Muscle of back (tissue), 11 donors: ENCODE results near the gene MAML1. TPM values are rescaled to one million over a fixed set of nuclear protein-coding genes. Genes with fewer than 3 reads are reported as not detected.

Experiments
- DNase-seq, 3 donors: peaks; one replicate each; pipeline versions ENCODE4 v3.0.0 to v3.0.0-alpha.2; 2013
- polyA plus RNA-seq, 10 donors: library from polyadenylated mRNA; unstranded; fragments of 120-200 nt; gene quantifications; one replicate each; pipeline ENCODE4 v1.2.1, GENCODE V29; 2013; ENCODE audit not compliant: insufficient read length in 10 of 10

MAML1 gene
- polyA plus RNA-seq, 10 donors = 22.0 to 30.0 (median 25.1) TPM

DNA sequence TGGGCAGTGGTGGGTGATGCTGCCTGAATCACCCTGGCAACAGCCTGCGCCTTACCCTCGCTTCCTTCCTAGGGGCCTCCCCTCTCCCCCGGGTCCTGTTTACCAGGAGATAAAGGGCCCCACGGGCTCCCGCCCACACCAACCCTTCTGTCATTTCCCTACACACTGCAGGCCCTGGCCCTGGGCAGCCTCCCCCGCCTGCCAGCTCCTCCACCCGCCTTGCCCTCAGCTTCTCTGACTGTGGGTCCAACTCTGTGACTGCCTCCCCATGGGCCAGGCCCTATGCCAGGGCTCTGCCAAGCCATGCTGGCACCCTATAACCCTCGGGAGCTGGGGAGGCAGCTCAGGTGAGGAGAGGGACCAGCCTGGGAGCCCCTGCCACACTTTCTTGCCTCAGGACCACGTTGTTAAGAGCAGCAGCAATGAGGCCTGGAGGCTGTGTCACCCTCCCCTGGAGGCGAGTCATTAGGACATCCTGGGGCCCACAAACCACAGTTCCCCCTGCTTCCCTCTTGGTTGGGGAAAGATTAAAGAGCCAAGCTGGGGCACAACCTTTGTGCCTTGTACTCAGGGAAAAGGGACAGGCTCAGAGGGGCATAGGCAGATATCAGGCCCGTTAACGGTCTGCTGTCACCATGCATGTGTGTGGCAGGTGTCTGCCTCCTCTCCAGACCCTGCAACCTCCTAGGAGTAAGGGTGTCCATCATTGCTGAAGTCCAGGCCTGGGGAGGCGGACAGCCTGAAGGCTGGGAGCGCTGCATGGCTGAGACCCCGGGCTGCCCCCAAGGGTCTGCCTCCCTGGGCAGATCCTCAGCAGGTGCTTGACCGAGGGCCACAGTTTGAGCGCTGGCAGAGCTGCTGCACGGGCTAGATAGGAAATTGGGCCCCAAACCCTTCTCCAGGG lies 71.3 kb downstream of the MAML1 start:
- DNase-seq = no peak

DNA sequence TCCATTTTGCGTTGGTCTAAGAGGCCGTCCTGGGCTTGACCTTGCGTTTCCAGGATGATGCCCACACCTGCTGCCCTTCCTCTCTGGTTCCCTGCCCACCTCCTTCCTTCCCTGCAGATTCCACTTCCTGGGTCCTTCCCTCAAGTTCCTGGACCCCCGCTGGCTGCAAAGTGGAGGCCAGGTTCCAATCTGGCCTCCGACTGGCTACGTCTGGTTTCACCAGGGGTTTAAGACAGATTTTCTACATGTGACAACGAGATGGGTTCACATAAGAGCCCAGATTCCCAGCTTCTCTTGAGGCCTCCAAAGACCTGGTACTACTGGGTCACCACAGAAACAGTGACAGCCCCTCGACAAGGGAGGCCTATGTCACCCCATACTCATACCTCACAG lies 71.9 kb downstream of the MAML1 start:
- no peak for DNase-seq

DNA sequence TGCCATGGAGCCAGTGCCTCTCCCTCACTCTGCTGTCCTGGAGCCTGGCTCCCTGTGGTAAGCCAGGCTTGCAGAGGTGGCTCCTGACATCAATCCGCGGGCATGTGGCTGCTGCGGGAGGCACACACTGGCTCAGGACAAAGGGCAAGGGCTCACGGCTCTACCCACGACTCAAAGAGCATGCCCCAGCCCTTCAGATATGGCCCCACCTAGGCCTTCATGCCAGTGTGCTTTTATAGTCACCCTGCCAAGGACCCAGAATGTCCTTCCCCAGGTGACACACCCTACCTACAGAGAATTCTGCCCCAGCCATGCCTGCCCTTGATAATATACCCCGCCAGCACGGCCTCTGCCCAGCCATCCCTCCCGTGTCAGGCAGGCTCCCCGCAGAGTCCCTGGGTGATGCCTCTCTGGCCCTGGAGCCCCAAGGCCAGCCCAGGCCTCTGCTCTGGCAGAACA lies 72.5 kb downstream of the MAML1 start:
- peak in 1 of 3 donors; percentile 41 for DNase-seq

DNA sequence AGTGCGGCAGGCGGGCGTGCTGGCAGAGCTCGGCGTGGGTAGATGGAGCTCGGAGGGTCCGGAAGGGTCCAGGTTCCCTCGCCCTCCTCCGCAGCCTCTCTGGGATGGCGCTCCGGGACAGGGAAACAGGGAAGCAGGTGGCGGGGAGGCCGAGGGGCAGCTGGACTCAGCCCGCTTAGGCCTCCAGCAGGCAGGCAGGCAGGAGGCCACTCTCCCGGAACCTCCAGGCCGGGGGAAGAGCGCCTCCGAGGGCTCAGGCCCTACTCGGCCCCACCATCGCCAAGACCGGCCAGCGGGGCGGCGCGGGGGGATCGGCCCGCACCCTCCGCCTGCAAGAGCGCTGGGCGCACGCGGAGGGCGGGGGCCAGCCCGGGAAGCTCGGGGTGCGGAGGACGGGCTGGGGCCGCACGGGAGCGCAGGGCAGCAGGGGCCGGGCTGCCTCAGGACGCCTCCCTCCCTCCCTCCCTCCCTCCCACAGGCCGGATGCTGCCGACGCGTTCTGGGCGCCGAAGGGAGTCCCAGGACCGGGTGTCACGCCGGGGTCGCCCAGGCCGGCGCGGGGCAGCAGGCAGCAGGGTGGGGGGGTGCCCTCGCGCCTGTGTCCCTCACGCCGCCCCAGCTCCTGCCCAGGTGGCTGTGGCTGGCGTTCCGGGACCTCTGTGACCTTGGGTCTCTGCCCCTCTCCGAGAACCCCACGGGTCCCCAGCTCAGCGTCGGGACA lies 73.1 kb downstream of the MAML1 start:
- DNase-seq = peak in 1 of 3 donors; percentile 82

DNA sequence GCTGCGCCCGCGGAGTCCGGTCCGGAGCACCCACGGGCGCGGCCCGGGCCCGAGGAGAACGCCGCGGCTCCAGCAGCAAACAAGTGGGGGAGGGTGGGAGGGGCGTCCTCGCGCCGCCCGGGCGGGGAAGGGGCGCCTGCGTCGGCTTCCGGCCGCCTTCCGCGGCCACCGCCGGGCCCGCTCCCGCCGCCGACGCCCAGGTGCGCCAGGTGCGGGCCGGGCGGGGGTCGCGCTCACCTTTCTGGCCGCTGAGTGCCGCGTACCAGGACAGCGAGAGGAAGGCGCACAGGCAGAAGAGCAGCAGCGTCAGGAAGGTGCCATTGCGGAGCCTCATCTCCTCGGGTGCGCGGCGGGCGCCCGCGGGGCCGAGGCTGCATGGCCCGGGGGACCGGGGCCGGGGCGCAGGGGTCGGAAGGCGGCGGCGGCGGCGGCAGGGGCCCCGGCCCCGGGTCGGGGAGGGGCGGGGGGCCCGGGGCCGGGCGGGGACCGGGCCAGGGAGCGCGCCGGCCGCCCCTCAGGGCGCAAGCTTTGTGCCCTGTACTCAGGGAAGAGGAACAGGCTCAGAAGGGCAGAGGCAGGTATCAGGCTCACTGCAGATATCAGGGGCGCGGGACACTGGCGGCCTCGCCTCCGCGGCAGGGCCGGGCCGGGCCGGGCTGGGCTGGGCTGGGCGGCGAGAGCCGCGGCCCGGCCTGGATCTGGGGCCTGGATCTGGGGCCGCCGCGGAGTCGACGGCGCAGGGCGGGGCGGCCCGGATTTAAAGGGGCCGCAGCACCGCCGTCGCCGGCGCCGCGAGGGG lies 73.8 kb downstream of the MAML1 start, which contains the start of gene MGAT4B:
TSS of gene MGAT4B (minus strand) at position 617 of the 799 bp plus-strand sequence. CDS start at position 334, 283 bp downstream.
- peak; percentile 76 to 93 (median 84) for DNase-seq

DNA sequence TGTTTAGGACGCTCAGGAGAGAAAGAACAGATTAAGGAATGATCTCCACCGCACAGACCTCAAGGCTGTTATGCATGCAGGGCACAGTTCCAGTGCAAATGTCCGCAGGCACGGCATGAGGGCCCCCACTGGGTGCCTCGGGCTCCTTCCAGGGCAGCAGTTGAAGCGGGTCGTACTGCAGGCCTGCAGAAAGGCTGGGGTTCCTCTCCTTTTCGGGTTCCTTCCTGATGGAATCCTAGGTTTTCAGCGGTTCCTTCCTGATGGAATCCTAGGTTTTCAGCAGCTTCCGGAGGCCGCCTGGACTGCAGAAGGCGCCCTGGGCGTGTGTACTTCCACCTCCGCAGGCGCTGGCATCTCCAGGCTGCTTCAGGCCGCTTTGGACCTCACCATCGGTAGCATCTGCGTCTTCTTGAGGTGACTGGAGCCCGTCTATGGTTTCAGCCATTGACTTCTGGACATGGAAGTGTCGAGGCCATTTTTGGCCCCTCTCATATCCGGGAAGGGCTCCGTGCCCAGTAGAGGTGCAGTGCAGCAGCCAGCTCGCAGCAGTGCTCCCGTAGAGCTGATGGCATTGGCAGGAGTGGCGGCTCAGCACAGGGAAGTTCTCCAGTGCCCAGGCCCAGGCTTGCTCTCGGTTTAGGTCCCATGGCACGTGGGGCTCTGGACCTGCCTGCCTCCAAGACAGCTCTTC lies 79.7 kb downstream of the MAML1 start:
- no peak for DNase-seq

DNA sequence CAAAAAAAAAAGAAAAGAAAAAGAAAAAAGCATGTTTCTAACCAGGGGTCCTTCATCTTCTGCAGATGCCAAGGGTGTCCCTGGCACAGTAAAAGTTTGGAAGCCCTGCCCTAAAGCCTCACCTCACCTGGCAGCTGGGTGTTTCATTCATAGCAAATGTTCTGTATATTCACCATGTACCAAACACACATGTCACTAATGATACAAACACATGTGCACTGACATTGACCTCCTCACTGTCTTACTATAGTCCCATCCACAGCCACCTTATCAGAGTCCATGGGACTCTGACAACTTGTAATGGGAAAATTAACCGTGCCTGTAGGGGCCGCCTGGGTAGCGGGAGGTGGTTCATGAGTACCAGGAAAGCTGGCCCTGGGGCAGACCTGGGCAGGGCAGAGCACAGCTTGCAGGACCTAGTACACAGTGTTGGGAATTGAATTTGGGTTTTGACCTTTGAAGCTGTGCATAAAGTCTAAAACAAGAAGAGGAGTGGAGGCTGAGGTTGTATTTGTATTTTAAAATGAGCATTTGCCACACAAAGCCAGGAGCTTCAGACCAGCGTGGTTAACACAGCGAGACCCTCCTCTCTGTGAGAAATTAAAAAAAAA lies 80.5 kb downstream of the MAML1 start:
- no peak for DNase-seq

DNA sequence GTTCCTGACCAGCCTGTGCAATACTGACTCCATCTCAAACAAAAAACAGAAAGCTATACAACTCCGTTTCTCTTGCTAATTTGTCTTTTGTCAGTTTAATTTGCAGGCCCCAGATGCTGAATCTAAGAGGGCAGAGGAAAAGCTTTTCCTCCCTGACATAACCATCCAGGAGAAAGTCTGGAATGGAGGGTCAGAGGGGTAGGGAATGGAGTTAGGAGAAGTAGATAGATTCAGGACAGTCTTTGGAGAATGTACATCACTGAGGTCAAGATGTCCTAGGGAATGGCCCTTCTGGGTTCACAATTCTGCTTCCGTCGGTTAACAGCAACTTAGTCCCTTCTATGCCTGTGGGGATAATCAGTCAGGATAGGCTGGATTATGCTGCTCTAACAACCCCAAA lies 81.5 kb downstream of the MAML1 start:
- DNase-seq = no peak

DNA sequence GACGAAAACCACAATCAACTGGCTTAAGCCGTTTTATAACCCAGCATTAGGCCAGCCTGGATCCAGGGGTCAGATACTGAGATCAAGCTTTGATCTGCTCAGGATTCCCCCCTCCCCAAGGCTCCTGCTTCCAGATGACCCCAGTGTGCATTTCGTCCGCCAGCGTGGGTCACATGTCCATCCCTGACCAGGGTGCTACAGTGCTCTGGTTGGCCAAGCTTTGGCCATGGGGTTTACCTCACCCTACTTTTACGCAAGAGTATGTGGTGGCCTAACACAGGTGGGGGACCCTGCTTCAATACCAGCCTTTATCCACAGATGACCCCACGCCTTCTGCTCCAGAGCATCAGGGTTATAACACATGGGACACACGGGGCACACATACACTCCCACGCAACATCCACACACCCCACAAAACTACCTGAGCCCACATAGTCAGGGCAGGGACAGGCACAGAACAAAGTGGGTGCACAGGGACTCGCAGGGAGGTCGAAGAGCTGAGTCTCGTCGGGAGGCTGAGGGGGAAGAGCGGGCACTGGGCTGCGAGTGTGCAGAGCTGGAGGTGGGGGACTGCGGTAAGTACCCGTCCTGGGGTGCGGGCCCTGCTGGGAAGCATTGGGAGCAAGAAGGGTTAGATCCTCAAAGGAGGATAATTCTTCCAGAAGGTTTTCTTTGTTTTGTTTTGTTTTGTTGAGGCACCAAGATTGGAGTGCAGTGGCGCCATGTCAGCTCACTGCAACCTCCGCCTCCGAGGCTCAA lies 83.0 kb downstream of the MAML1 start:
- DNase-seq = no peak

DNA sequence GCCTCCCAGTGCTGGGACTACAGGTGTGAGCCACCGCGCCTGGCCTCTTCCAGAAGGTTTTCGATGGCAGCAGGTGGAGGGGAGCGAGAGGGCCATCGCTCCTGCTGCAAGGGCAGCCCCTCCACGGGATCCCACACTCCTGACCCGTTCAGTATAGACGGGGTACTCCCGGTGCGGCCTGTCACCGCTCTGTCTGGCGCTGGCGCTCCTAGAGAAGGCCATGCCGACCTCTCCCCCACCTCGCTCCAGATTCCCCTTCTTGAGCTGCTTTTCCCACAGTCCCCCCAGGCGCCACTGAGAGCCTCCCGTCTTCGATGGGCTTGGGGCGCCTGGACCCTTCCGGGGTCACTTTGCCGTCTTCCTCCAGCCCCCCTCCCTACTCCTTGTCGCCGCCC lies 83.8 kb downstream of the MAML1 start:
- no peak for DNase-seq

DNA sequence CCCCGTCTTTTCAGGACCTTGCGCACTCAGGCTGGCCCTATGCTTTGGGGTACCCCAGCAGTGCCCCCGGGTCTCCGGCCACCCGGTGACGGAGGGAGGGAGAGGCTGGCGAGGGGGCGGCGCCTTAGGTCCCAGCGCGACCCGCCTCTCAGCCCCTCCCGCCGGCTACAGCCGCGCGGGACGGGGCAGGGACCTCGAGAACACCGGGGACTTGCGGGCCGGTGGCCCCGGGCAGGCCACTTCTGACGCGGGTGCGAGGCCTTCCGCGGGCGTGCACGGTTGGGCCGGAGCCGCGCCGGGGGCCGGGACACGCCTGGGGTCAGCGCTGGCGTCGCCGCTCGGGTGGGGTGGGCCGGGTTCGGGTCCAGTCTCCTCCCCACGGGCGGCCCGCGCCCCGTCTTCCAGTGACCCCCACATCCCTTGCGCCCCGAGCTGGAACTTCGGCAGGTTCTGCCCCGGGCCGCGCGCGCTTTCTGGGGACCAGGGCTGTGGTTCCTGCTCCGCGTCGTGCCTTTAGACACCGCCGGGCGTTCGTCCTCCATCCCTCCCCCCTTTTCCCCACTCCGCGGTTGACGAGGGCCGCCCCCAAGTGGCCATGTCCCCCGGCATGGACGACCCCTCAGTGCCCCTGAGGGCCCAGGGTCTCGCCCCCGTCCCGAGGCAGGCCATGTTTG lies 84.3 kb downstream of the MAML1 start:
- peak in 1 of 3 donors; percentile 55 for DNase-seq

DNA sequence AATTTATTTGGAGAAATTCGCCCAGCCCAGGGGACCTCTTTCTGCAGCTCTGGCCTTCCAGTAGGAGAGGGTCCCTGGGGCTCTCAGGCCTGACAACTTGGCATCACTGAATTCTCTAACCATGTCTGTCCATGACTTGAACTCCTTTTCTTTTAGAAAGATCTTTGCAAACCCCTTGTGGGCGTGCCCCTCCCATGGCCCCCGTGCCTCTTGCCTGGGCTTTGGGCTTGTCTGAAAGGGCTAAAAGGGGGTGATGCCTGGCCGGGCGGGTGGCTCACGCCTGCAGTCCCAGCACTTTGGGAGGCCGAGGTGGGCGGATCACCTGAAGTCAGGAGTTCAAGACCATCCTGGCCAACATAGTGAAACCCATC lies 84.8 kb downstream of the MAML1 start:
- no peak for DNase-seq

DNA sequence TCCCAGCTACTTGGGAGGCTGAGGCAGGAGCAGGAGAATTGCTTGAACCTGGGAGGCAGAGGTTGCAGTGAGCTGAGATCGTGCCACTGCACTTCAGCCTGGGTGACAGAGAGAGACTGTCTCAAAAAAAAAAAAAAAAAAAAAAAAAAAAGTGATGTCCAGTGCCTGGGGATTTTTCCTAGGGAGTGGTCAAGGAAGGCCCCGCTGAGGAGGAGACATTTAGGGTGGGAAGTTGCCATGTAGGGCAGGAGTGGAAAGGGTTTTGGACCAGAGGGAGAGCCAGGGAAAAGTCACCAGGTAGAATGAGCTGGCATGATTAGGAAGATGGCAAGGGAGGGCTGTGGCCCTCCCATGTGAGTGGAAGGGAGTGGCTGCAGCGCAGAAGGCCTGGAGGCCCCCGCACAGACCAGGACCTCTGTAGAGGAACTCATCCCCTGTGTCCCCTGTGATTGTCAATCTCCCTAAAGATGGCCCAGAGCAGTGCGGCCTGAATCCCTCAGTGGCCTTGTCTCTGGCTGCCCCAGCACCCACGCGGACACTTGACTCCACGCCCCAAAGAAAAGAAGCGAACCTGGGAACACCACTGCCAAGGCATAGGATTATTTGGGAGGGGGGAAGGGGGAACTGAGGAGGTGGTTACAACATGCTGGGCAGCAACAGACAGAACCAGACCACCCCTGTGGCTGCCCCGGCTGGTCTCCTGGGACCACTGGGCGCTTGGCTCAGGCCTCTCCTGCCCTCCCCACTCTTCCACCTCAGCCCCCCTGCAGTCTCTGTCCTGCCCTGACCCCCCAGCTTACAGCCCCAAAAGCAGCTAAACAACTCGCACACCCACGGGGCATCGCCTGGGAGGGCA lies 85.5 kb downstream of the MAML1 start:
- DNase-seq = no peak

DNA sequence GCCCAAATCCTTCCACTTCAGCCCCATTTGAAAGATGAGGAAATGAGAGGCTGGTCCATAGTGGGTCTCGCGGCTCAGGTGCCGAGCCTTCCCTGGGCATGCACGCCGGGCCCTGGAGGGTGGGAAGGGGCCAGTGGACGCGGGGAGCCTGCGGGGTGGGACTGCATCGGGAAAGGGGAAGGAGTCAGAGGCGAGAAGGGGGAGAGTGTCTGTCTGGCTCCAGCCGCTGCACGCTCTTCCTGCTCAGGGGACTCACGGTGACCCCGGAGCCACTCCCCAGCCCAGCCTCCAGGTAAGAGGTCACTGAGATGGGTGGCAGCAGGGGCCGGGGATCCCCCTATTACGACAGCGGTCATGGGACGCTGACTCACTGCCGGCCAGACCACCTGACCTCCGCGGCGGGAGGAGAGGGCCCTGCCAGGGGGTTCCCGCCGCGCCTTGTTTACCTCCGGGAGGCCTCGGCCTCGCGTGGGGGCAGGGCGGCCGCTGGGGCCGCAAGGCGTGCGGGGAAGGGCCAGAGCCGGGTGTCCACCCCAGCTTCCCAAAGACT lies 86.2 kb downstream of the MAML1 start:
- peak; percentile 87 to 94 (median 89) for DNase-seq

DNA sequence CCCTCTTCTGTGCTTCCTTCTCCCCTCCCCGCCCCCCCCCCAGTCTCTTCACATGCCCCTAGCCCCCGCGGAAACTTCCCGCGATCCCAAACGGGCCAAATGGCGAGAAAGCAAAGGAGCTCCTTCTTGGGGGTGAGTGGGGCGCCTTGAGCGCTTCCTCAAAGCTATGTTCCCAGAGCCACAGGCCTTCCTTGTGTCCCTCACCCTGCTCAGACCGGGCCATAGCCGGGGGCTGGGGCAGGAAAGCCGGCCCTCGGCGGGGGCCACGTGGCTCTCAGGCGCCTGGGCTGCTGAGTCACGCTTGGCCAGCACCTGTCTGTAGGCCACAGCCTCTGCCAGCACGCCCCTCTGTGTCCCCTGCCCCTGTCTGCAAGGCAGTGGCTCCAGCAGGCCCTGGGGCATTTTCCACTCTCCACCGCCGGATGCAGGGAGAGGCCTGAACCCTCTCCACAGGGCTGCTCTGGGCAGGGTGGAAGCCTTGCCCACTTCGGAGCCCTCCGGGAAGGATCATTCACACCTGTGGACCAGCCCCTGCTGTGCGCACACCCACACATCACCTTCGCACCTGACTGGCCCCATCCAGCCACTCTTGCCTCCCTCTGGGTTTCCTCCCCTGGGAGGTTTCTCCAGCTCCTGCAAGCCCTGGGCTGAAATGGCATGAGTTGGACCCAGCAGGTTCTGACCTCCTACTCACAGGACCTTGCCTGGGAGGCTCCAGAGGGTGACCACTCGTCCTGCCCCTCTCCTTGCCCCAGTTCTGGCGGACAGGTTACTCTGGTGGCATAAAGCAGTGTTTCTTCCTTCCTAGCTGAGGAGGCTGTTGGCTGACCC lies 86.9 kb downstream of the MAML1 start:
- DNase-seq = peak in 2 of 3 donors; percentile 56 to 82

DNA sequence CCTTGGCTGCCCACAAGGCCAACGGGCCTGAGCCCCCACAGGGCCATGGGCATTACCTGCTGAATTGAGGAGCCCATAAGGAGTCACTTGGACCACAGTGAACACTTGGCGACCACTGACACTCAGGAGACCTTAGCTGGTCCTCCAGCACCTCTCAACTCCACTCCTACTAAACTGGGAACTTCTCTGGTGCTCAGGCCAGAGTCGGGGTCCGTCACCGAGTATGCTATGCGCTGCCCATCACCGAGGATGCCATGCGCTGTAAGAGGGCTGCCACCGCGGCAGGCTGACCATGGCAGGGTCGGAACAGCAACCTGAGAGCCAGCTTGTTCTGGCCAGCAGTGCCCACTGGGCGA lies 87.5 kb downstream of the MAML1 start:
- peak in 1 of 3 donors; percentile 68 for DNase-seq
